GM19193 (cell line): ENCODE data around the gene ADCY1.

Source experiments
- POLR2A ChIP-seq: IDR thresholded peaks from 4 replicates; pipeline ENCODE4 v1.6.1; 2011; ENCODE audit not compliant: insufficient read depth, insufficient read length; ENCODE audit errors: extremely low read depth

ADCY1 gene

DNA sequence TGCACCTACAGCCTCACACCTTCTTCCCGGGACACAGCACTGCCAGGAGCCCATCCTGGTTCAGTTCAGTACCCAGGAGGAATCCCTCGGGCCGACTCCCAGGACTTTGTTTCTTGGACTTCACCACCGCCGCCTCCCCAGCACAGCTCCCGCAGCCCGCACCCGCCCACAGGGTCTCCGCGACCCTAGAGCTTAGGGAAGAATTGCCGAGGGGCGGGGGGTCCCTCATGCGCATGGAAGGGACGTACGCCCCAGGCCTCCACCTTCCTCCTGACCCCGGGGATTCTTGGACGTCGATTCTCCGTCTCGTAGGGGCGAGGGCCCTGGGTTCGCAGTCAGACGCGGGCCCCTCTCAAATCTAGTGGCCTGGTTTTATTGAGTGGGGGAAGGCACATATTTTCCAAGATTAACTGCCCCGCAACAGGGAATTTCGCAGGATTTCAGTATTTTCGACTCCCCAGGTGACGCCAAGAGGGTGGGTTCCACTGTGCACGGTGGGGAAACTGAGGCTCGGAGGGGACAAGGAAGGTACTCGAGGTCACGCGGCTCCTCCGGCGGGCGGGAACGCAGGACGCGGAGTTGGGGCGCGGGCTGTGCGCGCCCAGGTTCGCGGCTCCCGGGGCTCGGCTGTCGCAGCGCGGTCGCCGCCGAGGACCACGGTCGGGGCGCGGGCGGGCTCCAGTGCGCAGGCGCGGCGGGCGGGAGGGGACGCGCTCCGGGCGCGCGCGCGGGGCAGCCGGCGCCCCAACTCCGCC lies at the start of gene ADCY1:
Gene ADCY1 (plus strand): TSS at position 708 of the 755 bp plus-strand sequence. CDS start 176 bp downstream, outside the sequence.
- TF ChIP-seq POLR2A, result no peak

DNA sequence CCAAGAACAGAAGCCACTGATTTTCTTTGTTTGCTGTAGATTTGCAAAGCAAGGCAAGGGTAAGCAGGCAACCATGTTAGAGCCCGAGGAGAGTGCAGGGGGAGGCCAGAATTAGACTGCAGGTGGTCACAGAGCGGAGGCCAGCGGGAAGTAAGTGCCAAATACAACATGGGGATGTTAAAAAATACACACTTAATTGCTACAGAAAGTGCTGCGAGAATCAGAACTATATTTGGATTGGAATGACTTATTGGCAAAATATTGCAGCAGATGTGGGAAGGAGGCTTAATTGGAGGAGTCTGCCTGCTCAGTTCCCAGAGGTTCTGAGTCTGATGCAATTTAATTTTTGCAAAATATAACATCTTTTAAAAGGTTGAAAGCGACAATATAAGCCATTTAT lies 49.7 kb upstream of the ADCY1 start:
- no peak for TF ChIP-seq POLR2A

DNA sequence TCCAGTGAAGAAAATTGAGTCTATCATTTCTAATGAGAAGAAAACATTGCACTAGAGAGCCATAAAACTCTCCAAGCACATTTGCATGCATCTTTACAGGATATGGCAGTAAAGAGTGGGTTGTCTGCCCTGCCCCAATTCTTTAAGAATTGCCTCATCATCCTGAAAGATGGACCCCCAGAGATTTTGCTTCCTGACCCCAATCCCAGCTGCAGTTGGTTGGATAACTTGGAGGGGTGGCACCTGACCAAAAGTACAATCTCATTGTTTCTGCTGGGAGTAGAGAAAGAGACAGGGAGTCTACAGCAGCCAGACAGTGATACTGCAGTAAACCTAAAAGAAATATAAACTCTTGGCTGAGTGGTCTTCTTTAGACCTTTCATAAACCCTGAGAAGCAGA lies 49.1 kb upstream of the ADCY1 start:
- no peak for TF ChIP-seq POLR2A

DNA sequence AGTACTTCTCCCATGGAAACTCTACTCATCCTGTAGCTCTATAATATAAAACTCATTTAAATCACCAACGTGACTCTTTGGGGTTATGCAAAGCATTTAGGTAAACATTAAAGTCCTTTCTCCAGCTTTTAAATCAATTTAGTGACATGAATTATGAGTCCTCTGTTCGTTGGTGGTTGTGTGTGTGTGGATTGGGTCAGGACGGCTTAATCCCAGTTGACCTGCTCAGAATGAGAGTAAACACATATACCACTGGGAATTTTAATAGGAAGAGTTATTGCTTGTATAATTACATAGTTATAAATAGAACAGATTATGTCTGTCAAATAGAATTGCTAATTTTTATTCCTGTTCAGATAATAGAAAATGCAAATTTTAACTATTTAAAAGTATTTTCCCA lies 30.7 kb upstream of the ADCY1 start:
- TF ChIP-seq POLR2A, result no peak

DNA sequence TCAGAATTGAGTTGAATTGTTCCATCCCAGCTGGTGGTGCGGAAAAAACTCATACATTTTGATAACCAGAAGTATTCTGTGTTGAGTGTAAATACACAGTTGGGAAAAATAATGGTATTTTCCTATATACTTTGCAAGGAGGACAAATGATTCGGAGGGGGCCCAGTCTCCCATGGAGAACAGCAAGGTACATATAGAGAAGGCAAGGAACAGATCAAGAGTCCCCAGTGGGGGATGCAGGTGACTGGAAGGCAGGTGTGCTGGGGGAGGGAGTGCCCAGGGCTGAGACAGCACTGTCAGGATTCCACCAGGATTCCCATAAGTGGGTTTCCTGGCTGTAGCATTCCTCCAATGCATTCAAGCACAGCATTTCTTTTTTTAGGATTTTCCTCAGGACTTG lies 10.8 kb upstream of the ADCY1 start:
- TF ChIP-seq POLR2A, result no peak

DNA sequence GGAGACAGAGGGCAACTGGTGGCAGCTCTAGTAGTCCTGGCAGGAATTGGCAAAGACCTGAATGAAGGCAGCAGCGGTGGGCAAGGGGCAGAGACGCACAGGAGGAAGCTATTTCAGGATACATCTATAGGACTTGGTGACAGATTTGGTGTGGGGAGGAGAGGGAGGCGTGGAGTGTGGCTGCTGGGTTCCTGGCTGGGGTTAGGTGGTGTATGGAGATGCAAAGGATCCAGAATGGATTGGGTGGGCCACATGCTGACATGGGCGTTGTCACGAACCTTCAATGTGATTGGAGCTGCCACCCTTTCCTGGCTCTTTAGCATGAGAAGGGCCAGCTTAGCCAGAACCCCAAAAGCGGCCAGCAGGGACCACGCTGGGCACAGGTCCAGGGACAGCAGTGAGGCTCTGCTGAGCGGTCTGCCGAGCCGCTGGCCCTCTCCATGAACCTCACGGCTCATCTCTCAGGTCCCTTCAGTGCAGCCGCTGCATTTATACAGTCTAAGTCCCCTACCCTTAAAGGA lies 10.2 kb upstream of the ADCY1 start:
- no peak for TF ChIP-seq POLR2A

DNA sequence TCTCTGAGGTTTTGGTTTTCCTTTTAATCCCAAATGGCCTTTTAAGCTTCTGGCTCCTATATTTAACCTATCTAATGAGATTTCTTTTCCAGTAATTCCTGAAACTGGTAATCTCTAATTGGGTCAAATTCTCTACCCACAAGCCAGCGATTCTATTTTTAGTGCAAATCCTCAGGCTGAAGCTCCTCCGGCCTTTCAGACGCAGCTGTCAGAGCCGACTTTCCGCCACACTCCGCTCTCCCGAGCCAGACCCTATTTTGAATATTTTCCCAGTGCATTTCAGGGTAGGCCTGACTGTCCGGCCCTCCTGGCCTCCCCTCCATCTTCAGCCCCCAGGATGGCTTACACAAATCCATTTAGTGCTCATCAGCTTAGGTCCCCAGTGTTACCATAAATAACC lies 9.7 kb upstream of the ADCY1 start:
- no peak for TF ChIP-seq POLR2A

DNA sequence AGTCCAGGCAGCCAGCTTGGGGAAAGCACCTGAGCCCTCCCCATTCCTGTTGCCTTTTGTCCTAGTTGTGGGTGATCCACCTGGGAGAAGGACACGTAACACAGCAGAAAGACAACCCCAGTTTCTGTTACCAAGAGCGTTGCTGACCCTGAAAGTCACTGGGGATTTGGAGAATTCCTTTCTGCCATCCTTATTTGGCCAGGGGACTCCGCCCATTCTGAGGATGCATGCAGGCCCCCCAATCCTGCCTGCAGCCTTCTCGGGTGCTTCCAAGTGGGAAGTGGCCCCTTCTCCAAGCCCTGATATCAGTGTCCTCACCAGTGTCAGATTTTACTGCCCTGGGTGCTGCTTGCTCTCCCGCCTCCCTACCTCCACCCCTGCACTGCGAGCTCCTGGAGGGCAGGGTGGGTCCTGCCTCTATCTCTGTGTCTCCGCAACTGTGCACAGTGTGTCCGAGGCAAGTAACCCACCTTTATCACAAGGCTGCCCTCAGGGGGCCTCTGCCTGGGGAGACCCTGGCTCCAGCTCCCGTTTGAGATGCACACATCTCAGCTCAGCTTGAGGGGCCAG lies 9.2 kb upstream of the ADCY1 start:
- TF ChIP-seq POLR2A, result no peak

DNA sequence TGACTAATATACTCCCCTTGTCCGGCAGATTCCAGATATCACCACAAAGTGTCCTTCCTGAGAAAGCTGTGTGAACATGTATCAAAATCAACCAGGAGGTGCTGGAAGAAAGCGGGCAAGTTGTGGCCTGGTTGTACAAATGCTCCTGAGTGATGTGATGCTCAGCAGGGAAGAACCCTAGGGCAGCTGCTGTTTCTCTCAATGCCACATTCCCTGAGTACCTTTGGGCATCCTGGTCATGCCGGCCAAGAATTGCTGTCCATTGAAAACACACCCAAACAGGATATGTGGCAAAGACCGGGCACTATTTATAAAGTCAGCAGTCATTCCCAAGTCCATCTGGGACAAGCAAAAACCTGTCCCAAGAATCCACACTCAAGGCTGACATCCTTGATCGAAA lies 7.8 kb upstream of the ADCY1 start:
- TF ChIP-seq POLR2A, result no peak

DNA sequence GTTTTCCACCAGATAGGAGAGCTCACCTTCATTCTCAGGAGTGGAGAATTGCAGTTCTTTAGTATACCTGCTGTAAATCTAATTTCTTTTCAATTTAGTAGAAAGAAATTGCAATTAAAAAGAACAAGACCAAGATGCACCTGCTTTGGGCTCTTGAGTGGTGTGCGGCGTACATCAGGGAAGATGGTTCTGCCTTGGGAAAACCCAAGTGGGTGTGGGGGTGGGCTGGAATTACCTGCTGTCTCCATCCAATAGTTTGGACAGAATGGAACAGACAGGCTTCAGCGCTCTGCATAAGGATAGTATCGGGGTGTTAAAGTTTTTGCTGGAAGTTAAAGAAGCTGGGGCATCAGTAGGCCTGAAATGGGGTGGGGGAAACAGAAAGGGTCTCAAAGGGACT lies 7.2 kb upstream of the ADCY1 start:
- TF ChIP-seq POLR2A, result no peak

DNA sequence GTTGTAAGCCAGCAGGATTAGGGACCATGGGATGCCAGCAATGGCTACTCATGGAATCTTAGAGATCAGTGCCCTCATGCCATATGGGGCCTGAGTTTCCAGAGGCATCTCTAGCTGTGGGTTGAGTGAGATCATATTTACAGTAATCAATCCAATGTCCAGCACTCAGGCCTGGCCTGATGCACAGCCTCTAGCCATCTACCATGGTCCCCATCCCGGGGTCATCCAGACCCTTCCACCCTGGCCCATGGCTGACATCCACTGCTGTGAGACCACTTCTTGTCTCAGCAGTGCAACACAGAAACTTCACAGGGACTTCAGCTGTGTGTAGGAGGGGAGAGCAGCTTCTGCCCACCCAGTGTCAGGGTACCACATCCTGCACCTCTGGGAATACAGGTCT lies 6.5 kb upstream of the ADCY1 start:
- TF ChIP-seq POLR2A, result no peak

DNA sequence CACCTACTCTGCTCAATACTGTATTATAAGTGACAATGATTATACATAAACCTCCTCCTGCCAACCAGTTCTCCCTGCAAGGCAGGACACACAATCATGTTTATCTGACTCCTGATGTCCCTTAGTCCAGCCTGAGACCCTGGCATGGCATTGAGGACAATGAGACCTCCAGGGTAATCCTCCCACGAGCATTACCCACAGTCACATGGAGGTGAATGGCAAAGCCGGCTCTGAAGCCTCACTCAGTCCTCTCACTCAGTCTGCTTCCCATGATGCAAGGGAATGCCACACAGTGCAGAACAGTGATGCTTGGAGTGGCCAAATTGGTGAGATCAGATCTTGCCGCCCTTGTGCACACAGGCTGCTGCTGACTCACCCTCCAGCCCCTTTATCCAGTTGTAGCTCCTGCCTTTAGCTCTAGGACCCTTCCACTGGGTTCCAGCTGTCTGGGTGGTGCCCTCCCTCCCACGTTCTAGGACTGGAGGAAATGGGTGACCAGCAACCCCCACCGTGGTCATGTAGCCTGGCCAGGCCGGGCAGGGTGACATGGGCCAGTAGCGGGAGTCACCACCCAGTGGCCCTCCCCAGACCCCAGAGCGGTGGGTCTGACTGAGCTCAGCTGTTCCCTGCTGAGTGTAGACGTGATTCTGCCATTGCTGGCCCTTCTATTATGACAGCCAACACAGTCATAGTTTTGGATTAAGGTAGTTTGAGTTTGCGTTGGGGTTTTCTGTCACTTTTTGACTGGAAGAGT lies 5.5 kb upstream of the ADCY1 start:
- TF ChIP-seq POLR2A, result no peak

DNA sequence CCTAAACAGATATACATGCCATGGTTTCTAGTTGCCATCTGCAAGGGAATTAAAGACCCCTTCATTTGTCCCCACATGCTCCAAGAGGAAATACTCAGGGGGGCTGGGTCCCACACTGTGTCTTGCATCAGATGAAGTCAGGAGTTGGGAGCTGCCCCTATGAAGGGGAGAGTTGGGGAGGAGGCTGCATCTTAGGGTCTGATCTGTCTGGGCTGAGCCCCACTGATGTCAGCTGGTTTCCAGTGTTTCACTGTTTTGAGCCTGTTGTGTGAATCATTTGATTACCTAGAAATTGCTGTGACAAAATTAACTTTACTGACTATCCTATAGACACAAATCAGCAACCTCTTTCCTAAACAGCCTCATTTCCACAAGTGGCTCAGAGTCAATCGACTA lies 4.9 kb upstream of the ADCY1 start:
- TF ChIP-seq POLR2A, result no peak

DNA sequence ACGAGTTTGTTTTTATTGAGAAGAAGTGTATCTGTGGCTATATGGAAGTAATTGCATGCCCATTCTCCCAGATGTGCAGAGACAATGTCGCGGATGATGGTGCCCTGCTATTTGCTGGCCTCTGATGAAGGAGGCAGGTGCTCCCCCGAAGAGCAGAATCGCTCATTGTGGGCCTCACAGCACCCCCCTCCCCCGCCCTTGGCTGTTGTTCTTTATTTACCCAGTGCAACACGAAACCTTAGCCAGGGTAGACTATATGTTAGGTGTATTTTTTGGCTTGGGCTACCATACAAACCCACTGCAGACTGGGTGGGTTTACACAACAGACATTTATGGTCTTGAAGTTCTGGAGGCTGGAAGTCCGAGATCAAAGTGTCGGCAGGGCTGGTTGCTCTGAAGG lies 3.4 kb upstream of the ADCY1 start:
- no peak for TF ChIP-seq POLR2A

DNA sequence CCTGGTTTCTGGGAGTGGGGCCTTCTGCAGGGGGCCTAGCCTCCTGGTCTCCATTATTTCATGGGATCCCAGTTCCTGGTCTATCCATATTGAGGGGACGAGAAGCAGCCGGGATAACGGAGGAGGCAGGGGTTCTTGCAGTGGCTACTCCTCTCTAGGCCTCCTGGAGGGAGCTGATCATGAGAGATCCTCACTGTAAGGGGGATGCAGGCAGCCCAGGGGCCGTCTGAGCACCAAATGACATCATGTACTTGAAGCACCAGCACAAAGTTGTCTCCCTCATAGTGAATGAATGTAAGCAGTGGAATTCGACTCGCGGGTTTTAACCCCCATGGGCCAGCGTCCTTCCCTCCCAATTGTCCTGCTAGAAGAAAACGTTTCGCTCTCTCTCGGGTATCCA lies 964 bp upstream of the ADCY1 start:
- no peak for TF ChIP-seq POLR2A

DNA sequence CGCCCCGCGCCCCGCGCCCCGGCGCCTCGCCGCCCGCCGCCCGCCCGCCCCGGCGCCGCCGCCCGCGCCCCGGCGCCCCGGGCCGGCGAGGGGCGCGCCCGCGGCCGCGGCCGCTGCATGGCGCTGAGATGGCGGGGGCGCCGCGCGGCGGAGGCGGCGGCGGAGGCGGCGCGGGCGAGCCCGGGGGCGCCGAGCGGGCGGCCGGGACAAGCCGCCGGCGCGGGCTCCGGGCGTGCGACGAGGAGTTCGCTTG lies 174 bp downstream of the ADCY1 start:
- no peak for TF ChIP-seq POLR2A
